ENCODE results near the gene MIPEP.

Gene MIPEP

DNA sequence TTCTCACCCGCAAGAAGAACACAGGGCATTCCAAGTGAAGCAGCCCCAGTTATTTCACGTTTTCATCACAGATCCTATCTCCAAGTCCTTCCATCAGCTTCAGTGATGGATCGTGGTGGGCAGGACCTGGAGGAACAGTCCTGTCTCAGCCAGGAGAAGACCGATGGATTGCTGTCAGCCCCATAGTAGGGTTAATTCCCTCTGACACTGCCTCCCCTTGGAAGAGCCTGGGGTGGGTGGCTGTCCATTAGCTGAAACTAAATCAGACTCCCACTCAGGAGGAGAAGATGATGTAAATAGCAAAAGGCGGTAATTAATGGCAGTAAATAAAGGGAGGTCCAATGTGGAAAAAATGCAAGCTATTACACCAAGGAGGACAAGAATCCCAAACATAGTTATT lies 188.0 kb downstream of the MIPEP start:
- ChIA-PET CTCF (interaction anchor here (1.2 to 1.5 kb wide), 2 partner anchors 10 to 13 kb away, joined by 3 read pairs; no protein-coding TSS in a partner anchor), POLR2A (no interaction called here)
- H3K4me1 ChIP-seq (ENCODE audit: control extremely low read depth in 1 of 4, control insufficient read depth in 4 of 4, insufficient read depth in 4 of 4, low read length in 3 of 4), result peaks cover 0 to 5% (median under 1%) of the 10 kb centered on the region in 4 experiments
- DNase-seq, result no peak
- H3K4me3 ChIP-seq (ENCODE audit: control insufficient read depth in 1 of 7, extremely low read depth in 1 of 7, insufficient read depth in 4 of 7, low read depth in 2 of 7, low read length in 6 of 7), result no peak overlapping the region
- WGBS (ENCODE audit: insufficient coverage), result 100% methylated on average over 2 of the region's 5 CpGs
- H3K36me3 ChIP-seq (ENCODE audit: control insufficient read depth in 4 of 4, insufficient read depth in 4 of 4, low read length in 3 of 4), result no peaks in the 10 kb centered on the region
- no peaks in the 10 kb centered on the region for H3K9me3 ChIP-seq (ENCODE audit: control extremely low read depth in 1 of 5, control insufficient read depth in 4 of 5, insufficient read depth in 2 of 5, low read depth in 1 of 5, low read length in 4 of 5)
- no peaks in the 10 kb centered on the region for H3K27me3 ChIP-seq (replicated peaks in 2 of 5; ENCODE audit: control insufficient read depth in 4 of 5, insufficient read depth in 5 of 5, low read length in 4 of 5)
- no peak overlapping the region for H3K27ac ChIP-seq (ENCODE audit: insufficient read depth in 1 of 2, low read depth in 1 of 2, low read length in 2 of 2, poor library complexity in 1 of 2, severe bottlenecking in 2 of 2)

DNA sequence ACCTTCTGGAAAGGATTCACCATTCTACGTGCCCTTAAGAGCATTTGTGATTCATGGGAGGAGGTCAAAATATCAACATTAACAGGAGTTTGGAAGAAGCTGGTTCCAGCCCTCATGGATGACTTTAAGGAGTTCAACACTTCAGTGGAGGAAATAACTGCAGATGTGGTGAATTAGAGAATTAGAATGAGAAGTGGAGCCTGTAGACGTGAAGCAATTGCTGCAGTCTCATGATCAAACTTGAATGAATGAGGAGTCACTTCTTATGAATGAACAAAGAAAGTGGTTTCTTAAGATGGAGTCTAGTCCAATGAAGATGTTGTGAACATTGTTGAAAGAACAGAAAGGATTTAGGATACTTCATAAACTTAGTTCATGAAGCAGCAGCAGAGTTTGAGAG lies 189.9 kb downstream of the MIPEP start:
- no peaks in the 10 kb centered on the region for H3K9me3 ChIP-seq (ENCODE audit: control extremely low read depth in 1 of 5, control insufficient read depth in 4 of 5, insufficient read depth in 2 of 5, low read depth in 1 of 5, low read length in 4 of 5)
- H3K4me1 ChIP-seq (ENCODE audit: control extremely low read depth in 1 of 4, control insufficient read depth in 4 of 4, insufficient read depth in 4 of 4, low read length in 3 of 4), result peaks cover 0 to 11% (median 5%) of the 10 kb centered on the region in 4 experiments
- no peak overlapping the region for H3K27ac ChIP-seq (ENCODE audit: insufficient read depth in 1 of 2, low read depth in 1 of 2, low read length in 2 of 2, poor library complexity in 1 of 2, severe bottlenecking in 2 of 2)
- no peak for DNase-seq
- H3K36me3 ChIP-seq (ENCODE audit: control insufficient read depth in 4 of 4, insufficient read depth in 4 of 4, low read length in 3 of 4), result no peaks in the 10 kb centered on the region
- ChIA-PET CTCF (interaction anchor here (1.2 kb wide), 1 partner anchor 13 kb away, joined by 5 read pairs; no protein-coding TSS in a partner anchor), POLR2A (no interaction called here)
- no peak overlapping the region for H3K4me3 ChIP-seq (ENCODE audit: control insufficient read depth in 1 of 7, extremely low read depth in 1 of 7, insufficient read depth in 4 of 7, low read depth in 2 of 7, low read length in 6 of 7)
- no peaks in the 10 kb centered on the region for H3K27me3 ChIP-seq (replicated peaks in 2 of 5; ENCODE audit: control insufficient read depth in 4 of 5, insufficient read depth in 5 of 5, low read length in 4 of 5)
- 95% methylated on average over 2 of the region's 2 CpGs for WGBS (ENCODE audit: insufficient coverage)

GRCh38 chr13:23697772-23698313 lies 191.4 kb downstream of the MIPEP start:
- Histone ChIP-seq H3K36me3 (ENCODE audit: control insufficient read depth in 4 of 4, insufficient read depth in 4 of 4, low read length in 3 of 4) (no peaks in the 10 kb centered on the region), H3K9me3 (ENCODE audit: control extremely low read depth in 1 of 5, control insufficient read depth in 4 of 5, insufficient read depth in 2 of 5, low read depth in 1 of 5, low read length in 4 of 5) (no peaks in the 10 kb centered on the region), H3K27me3 (replicated peaks in 2 of 5; ENCODE audit: control insufficient read depth in 4 of 5, insufficient read depth in 5 of 5, low read length in 4 of 5) (no peaks in the 10 kb centered on the region), H3K27ac (ENCODE audit: insufficient read depth in 1 of 2, low read depth in 1 of 2, low read length in 2 of 2, poor library complexity in 1 of 2, severe bottlenecking in 2 of 2) (no peak overlapping the region), H3K4me1 (ENCODE audit: control extremely low read depth in 1 of 4, control insufficient read depth in 4 of 4, insufficient read depth in 4 of 4, low read length in 3 of 4) (peaks cover 0 to 11% (median 5%) of the 10 kb centered on the region in 4 experiments), H3K4me3 (ENCODE audit: control insufficient read depth in 1 of 7, extremely low read depth in 1 of 7, insufficient read depth in 4 of 7, low read depth in 2 of 7, low read length in 6 of 7) (no peak overlapping the region)
- ChIA-PET POLR2A (no interaction called here), CTCF (interaction anchor here (1.2 kb wide), 1 partner anchor 14 kb away, joined by 5 read pairs; no protein-coding TSS in a partner anchor)
- no peak for DNase-seq
- WGBS (ENCODE audit: insufficient coverage), result 100% methylated on average over 1 of the region's 1 CpG

DNA sequence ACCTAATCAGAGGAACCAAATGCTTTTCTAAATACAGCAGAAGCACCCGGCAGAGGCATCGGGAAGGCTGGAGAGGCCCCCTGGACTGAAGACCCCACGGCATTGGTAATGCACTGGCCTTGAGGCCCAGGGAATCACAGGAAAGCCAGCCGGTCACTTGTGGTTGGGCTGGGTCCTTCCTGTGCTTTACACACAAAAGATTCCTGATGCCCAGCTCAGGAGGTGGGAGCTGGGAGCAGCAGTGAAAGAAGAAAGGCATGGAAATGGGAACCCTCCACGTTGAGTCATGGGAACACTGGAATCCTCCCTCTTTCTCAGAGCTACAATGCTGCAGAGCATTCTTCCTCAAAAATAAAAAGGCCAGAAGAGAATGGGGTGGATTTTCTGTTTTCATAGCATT lies 192.6 kb downstream of the MIPEP start:
- Histone ChIP-seq H3K36me3 (ENCODE audit: control insufficient read depth in 4 of 4, insufficient read depth in 4 of 4, low read length in 3 of 4) (no peaks in the 10 kb centered on the region), H3K4me1 (ENCODE audit: control extremely low read depth in 1 of 4, control insufficient read depth in 4 of 4, insufficient read depth in 4 of 4, low read length in 3 of 4) (peaks cover 0 to 11% (median 5%) of the 10 kb centered on the region in 4 experiments), H3K4me3 (ENCODE audit: control insufficient read depth in 1 of 7, extremely low read depth in 1 of 7, insufficient read depth in 4 of 7, low read depth in 2 of 7, low read length in 6 of 7) (no peak overlapping the region), H3K27ac (ENCODE audit: insufficient read depth in 1 of 2, low read depth in 1 of 2, low read length in 2 of 2, poor library complexity in 1 of 2, severe bottlenecking in 2 of 2) (no peak overlapping the region), H3K9me3 (ENCODE audit: control extremely low read depth in 1 of 5, control insufficient read depth in 4 of 5, insufficient read depth in 2 of 5, low read depth in 1 of 5, low read length in 4 of 5) (no peaks in the 10 kb centered on the region), H3K27me3 (replicated peaks in 2 of 5; ENCODE audit: control insufficient read depth in 4 of 5, insufficient read depth in 5 of 5, low read length in 4 of 5) (no peaks in the 10 kb centered on the region)
- no peak for DNase-seq
- ChIA-PET POLR2A (no interaction called here), CTCF (no interaction called here)
- WGBS (ENCODE audit: insufficient coverage), result 92% methylated on average over 5 of the region's 5 CpGs

- 30% methylated on average over 36 of the region's 46 CpGs for WGBS (ENCODE audit: insufficient coverage)
- Histone ChIP-seq H3K36me3 (ENCODE audit: control insufficient read depth in 4 of 4, insufficient read depth in 4 of 4, low read length in 3 of 4) (no peaks in the 10 kb centered on the region), H3K27ac (ENCODE audit: insufficient read depth in 1 of 2, low read depth in 1 of 2, low read length in 2 of 2, poor library complexity in 1 of 2, severe bottlenecking in 2 of 2) (peak overlapping the region in 1 of 2 experiments; percentile 25), H3K9me3 (ENCODE audit: control extremely low read depth in 1 of 5, control insufficient read depth in 4 of 5, insufficient read depth in 2 of 5, low read depth in 1 of 5, low read length in 4 of 5) (no peaks in the 10 kb centered on the region), H3K4me3 (ENCODE audit: control insufficient read depth in 1 of 7, extremely low read depth in 1 of 7, insufficient read depth in 4 of 7, low read depth in 2 of 7, low read length in 6 of 7) (peak overlapping the region in 5 of 7 experiments; percentile 5 to 51 (median 45)), H3K27me3 (replicated peaks in 2 of 5; ENCODE audit: control insufficient read depth in 4 of 5, insufficient read depth in 5 of 5, low read length in 4 of 5) (no peaks in the 10 kb centered on the region), H3K4me1 (ENCODE audit: control extremely low read depth in 1 of 4, control insufficient read depth in 4 of 4, insufficient read depth in 4 of 4, low read length in 3 of 4) (peaks cover 0 to 11% (median 5%) of the 10 kb centered on the region in 4 experiments)
- peak; percentile 51 to 83 (median 75) for DNase-seq
- CTCF ChIA-PET, result no interaction called here
- POLR2A ChIA-PET, result no interaction called here
These were observed 193.3 kb downstream of the MIPEP start for GRCh38 chr13:23695711-23696464.

DNA sequence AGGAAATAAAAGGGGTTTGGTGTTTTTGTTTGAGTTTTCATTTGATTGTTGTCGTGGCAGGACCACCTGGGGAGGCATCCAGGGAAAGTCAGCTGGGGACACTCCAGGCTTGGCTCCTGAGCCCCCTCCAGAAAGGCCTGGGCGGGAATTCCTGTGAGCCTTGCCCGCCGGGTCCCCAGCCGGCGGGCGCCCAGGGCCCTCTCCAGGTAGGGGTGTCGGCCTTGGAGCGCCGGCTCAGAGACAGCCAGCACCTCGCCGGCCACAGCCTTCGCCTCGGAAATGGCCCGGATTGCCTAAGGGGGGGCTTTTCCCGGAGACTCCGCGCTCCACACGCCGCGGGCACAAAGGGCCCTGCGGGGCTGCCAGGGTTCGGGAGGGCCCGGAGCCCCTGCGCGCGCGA lies 194.0 kb downstream of the MIPEP start:
- Histone ChIP-seq H3K27ac (ENCODE audit: insufficient read depth in 1 of 2, low read depth in 1 of 2, low read length in 2 of 2, poor library complexity in 1 of 2, severe bottlenecking in 2 of 2) (no peak overlapping the region), H3K4me1 (ENCODE audit: control extremely low read depth in 1 of 4, control insufficient read depth in 4 of 4, insufficient read depth in 4 of 4, low read length in 3 of 4) (peaks cover 0 to 11% (median 5%) of the 10 kb centered on the region in 4 experiments), H3K36me3 (ENCODE audit: control insufficient read depth in 4 of 4, insufficient read depth in 4 of 4, low read length in 3 of 4) (no peaks in the 10 kb centered on the region), H3K27me3 (replicated peaks in 2 of 5; ENCODE audit: control insufficient read depth in 4 of 5, insufficient read depth in 5 of 5, low read length in 4 of 5) (no peaks in the 10 kb centered on the region), H3K9me3 (ENCODE audit: control extremely low read depth in 1 of 5, control insufficient read depth in 4 of 5, insufficient read depth in 2 of 5, low read depth in 1 of 5, low read length in 4 of 5) (no peaks in the 10 kb centered on the region), H3K4me3 (ENCODE audit: control insufficient read depth in 1 of 7, extremely low read depth in 1 of 7, insufficient read depth in 4 of 7, low read depth in 2 of 7, low read length in 6 of 7) (peak overlapping the region in 4 of 7 experiments; percentile 15 to 51 (median 45))
- CTCF ChIA-PET, result no interaction called here
- POLR2A ChIA-PET, result no interaction called here
- WGBS (ENCODE audit: insufficient coverage), result 79% methylated on average over 28 of the region's 28 CpGs
- no peak for DNase-seq

DNA sequence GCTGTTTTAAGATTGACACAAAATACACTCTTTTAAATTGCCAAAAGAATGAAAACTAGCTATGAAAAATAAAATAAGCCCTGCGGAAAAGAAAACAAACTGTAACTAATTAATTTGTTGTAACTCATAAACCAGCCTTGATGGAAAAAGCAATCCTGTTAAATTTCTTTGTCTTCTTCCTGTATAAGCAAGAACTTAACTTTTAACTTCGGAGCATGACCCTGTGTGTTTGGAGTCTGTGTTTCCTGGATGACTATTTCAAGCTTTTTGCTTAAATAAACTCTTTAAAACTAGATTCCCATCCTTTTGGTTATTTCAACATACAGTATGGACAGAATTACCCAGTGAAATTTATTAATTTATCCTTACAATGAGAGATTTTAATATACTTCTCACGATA lies 196.4 kb downstream of the MIPEP start:
- WGBS (ENCODE audit: insufficient coverage), result no CpG with 5 or more reads among the region's 3 CpGs
- CTCF ChIA-PET, result no interaction called here
- Histone ChIP-seq H3K4me1 (ENCODE audit: control extremely low read depth in 1 of 4, control insufficient read depth in 4 of 4, insufficient read depth in 4 of 4, low read length in 3 of 4) (peaks cover 0 to 11% (median 5%) of the 10 kb centered on the region in 4 experiments), H3K9me3 (ENCODE audit: control extremely low read depth in 1 of 5, control insufficient read depth in 4 of 5, insufficient read depth in 2 of 5, low read depth in 1 of 5, low read length in 4 of 5) (no peaks in the 10 kb centered on the region), H3K27me3 (replicated peaks in 2 of 5; ENCODE audit: control insufficient read depth in 4 of 5, insufficient read depth in 5 of 5, low read length in 4 of 5) (no peaks in the 10 kb centered on the region), H3K27ac (ENCODE audit: insufficient read depth in 1 of 2, low read depth in 1 of 2, low read length in 2 of 2, poor library complexity in 1 of 2, severe bottlenecking in 2 of 2) (no peak overlapping the region), H3K4me3 (ENCODE audit: control insufficient read depth in 1 of 7, extremely low read depth in 1 of 7, insufficient read depth in 4 of 7, low read depth in 2 of 7, low read length in 6 of 7) (no peak overlapping the region), H3K36me3 (ENCODE audit: control insufficient read depth in 4 of 4, insufficient read depth in 4 of 4, low read length in 3 of 4) (no peaks in the 10 kb centered on the region)
- DNase-seq, result no peak
- POLR2A ChIA-PET, result no interaction called here
